ENCODE data around the gene UBE2D1.

Gene UBE2D1

DNA sequence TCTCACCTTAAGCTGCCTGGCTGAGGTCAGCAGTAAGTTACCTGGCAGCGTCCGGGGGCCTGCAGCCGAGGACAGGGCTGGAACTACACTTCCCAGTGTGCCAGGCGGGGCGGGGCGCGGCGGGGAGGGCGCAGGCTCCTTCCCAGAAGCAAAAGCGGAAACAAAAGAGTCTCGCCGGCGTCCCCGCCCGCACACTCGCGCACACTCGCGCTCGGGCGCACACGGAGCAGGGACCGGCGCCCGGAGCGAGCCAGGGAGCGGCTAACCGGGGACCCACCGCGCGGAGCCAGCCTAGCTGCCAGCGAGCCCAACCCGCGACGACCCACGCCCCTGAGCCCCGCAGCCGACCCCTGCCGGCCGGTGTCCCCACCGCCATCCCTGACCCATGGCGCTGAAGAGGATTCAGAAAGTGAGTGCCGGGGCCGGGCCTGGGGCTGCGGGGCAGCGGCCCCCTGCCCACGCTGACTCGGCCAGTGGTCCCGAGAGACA, at the start of gene UBE2D1:
TSS of gene UBE2D1 (plus strand) at position 190 of the 489 bp plus-strand sequence. CDS start at position 386, 196 bp downstream.
- DNase-seq: peak; percentile 64

DNA sequence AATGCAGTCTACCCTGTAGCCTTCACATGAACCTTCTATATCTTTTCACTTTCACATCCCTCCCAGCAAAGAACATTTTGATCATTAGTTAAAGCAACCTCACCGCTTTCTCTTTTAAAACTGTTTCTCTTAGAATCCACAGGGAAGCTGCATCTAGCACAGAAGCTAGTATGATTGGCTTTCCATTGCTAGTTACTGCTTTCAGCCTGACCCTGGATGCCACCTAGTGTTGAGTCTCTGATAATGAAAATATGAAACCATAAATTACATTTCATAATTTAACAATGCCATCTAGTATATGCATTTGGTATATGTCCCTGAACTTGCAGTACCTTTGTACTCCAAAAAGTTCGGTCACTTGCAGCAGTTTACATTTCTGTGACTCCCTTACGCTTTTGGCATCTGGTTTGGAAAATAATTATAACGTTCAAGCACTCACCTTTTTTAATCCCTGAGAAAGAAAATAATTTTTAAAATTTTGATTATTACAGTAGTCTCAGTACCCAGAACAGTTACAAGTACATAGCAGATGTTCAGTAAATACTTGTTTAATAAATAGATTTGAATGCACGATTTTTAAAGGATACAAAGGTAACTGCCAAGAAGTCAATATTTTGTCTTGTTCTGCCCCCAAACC, 43.1 kb upstream of the UBE2D1 start:
- peak; percentile 40 for DNase-seq

DNA sequence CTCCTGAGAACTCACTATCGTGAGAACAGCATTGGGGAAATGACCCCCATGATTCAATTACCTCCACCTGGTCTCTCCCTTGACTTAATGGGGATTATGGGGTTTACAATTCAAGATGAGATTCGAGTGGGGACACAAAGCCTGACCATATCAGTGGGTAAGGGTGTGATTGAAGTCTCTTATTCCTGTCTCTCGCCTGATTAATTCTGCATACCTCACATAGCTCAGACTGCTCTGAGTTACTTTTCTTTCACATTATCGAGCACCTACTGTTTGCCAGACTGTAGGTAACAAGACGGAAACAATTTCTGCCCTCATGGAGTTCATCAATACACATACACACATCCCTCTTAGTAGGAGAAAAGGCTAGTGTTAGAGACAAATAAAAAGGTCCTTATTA, 40.8 kb upstream of the UBE2D1 start:
- no peak for DNase-seq

DNA sequence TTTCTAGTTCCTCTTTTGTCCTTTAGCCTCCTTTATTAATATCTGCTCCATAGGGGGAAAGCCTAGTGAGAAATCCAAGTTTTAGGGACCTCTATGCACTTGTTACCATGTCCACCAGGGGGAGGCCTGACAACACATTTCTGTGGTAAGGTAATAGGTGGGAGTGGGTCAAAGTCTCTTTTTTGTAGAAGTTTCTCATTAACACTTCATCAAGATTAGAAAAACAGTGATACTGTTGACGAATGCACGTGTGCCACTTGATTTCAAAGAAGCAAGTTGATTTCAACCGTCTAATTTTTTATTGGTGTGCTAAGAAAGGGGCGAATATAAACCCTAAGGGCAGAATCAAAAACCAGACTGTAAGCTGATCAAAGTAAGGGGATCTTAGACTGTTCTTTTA, 35.2 kb upstream of the UBE2D1 start:
- peak; percentile 34 for DNase-seq

DNA sequence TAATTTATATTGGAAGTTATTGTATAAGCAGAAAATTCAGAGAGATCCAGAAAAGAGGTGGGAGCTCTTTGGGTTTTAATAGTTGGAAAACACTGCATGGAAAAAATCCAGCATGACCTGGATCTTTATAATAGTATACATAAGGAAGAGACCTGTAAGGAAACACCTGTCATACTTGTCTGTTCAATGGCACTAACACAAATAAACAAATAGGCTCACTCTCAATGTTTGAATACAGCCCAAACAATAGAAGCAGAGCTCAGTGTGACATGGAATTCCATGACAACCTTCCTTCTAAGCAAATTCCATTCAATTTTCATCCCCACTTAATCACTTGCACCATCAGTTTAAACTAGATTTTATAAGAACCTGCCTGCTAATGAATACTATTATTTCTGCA, 34.1 kb upstream of the UBE2D1 start:
- DNase-seq: no peak

DNA sequence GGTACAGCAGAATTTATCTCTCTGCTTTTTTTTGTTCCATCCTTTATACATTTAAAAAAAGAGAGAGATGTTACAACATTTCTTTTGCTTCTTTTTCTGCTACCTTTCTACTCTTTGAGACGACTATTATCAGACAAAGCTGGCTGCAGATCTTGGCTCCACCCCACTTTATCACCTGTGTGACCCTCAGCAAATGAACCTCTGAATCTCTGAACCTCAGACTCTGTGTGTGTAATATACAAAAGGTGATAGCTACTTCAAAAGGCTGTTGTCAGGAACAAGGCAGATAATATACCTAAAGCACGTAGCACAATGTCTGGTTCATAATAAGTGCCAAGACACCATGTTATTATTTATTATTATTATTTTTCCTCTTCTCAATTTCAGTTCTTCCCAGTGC, 32.6 kb upstream of the UBE2D1 start:
- DNase-seq: no peak

DNA sequence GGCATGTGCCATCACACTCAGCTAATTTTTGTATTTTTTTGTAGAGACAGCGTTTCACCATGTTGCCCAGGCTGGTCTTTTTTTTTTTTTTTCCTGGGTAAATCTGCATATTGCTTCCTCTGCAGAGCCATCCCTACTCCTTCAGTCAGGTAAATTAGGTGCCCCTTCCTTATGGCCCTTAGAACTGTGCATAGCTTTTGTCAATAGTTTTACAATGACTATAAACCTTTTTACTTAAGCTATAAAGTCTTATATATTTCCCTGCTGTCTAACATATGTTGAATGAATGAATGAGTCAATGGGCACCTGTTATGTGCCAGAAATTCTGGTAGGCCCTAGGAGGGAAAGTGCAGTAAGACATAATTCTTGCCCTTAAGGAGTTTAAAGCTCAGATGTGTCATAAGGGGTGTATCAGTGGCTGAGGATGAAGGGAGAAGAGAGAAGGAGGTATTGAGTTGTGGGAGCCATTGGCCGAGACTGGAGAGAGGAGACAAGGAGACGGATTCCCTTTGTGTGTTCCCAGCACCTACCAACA, 30.6 kb upstream of the UBE2D1 start:
- no peak for DNase-seq

DNA sequence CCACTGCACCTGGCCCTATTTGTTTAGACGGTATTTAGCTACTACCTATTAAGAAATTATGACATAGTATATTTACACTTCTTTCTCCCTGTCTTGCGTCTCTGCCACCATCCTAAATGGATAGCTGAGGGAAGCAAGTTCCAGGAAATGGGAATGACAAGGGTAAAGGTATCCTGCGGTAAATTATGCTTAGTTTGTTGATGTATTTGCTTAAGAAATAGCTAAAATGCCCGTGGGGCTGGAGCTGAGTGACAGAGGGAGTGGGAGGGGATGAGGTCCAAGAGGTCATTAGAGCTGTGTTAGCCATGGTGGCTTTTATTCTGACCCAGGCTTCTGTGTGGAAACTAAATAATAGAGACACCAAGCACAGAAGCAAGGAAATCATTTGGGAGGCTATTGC, 29.0 kb upstream of the UBE2D1 start:
- no peak for DNase-seq

DNA sequence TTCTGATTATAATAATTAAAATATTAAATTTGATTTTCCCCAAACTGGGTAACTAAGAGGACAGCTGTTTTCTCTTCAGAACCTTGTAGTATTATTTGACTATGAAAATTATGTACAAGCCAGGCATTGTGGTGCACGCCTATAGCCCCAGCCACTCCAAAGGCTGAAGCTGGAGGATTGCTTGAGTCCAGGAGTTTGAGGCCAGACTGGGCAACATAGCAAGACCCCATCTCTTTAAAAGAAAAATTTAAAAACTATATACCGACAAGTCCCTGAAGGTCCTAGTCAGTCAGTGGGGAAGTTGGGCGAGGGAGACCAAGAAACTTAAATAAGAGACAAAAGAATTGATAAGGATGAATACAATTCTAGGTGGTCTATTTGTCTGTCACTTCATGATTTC, 27.1 kb upstream of the UBE2D1 start:
- DNase-seq: no peak

DNA sequence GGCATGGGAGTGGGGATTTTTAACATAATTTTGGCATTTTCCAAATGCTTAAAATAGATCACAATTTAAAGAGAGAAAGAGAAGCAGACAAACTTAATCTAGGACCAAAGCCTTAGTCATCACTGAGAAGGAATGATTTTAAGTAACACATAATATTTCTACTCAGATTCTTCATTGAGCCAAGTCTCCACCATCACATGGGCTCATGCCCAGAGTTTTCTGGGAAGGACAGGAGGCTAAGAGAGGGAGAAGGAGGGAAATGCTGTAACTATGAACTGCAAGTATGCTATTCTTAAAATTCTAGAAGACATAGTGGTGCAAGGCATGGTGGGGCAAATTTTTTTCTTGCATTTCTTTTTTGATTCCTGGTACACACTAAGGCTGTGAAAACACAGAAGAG, 23.8 kb upstream of the UBE2D1 start:
- DNase-seq: no peak

DNA sequence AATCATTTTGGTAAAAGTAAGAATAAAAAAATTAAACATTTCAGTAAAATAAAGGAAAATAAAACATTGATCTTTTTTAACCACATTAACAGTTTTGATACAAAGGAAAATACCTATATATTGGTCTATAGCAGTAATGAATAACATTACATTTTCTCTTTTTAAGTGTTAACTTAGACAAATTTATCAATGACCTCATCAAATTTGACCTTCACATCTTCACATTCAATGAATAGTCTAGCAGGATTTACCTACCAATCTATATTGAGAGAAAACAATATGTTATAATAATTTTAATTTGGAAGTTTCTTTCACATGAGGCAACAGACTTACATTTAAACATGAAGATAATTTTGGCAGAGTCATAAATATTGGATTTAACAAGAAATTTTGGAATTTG, 17.9 kb upstream of the UBE2D1 start:
- DNase-seq: no peak

DNA sequence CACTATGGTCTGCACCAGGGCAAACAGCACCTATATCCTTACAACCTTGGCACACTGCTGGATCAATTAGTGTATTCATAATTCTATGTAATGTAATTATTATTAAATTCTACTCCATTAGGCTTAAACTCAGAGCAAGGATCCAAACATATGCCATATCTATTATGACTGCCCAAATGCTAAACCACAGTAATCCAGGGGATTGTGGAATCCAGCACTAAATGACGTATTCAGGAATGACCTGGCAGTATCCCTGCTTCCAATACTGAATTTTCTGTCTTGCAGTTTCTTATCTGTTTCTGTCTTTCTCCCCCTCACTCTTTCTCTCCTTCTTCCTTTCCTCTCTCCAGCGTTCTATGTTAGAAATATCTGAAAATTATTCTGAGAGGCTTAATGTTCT, 16.5 kb upstream of the UBE2D1 start:
- no peak for DNase-seq

DNA sequence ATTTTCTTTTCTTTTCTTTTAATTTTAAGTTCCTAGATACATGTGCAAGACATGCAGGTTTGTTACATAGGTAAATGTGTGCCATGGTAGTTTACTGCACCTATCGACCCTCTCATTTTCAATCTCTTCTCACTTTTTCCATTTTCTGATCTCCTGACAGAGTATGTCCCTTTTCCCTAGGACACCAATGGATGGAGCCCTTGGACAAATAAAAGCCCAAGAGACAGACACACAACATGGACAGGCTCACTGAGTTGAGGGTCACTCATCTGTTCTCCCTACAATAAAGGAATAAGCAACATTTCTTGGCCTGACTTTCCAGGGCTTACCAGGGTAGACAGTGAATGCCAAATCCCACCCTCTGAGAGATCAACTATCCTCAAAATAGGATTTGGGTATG, 15.2 kb upstream of the UBE2D1 start:
- DNase-seq: no peak

DNA sequence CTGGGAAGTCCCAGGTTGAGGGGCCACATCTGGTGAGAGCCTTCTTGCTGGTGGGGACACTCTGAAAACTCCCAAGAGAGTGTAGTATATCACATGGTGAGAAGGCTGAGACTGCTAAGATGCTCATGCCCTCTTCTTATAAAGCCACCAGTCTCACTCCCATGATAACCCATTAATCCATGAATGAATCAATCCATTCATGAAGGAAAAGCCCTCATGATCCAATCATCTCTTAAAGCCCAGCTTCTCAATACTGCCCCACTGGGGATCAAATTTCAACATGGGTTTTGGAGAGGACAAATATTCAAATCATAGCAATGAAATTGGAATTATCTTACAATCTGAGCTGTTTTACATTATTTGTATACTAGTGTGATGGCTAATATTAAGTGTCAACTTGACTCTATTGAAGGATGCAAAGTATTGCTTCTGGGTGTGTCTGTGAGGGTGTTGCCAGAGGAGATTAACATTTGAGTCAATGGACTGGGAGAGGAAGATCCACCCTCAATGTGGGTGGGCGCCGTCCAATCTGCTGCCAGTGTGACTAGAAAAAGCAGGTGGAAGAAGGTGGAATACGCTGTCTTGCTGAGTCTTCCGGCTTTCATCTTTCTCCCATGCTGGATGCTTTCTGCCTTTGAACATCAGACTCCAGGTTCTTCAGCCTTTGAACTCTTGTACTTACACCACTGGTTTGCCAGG, 14.3 kb upstream of the UBE2D1 start:
- no peak for DNase-seq

DNA sequence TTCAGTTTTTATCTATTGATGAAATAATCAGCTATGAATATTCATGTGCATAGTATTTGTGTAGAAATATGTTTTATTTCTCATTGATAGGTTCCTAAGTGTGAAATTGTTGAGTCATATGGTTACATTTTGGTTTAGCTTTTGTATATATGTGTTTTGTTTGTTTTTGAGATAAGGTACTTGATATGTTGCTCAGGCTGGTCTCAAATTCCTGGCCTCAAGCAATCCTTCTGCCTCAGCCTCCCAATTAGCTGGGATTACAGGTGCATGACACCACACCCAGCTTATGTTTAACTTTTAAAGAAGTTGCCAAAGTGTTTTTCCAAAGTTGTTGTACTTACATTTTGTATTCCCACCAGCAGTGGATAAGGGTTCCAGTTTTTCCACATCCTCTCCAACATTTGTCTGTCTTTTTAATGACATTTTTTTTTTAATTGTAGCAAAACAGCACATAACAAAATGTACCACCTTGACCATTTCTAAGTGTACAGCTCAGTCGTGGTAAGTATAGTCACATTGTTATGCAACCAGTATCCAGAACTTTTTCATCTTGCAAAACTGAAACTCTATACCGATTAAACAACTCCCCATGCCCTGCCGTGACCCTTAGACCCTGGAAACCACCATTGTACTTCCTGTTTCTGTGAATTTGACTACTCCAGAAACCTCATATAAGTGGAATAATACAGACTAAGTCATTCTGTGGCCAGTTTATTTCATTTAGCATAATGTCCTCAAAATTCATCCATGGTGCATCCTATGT, 12.6 kb upstream of the UBE2D1 start:
- DNase-seq: no peak

DNA sequence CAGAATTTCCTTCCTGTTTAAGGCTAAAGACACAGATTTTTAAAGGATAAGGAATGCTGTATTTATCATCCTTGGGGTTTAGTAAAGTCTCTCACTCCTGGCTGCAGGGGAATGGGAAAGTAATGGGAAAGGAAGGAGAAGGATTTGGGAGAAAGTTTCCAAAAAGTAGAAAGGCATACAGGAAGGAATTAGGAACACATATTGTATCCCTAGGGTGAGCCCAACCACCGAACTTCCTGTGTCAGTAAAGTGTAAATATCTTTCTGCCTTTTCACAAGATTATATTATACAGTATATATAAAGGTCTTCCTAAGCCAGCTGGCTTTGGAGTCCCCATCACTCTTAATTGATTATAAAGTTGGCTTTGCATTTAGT, 12.0 kb upstream of the UBE2D1 start:
- DNase-seq: no peak

DNA sequence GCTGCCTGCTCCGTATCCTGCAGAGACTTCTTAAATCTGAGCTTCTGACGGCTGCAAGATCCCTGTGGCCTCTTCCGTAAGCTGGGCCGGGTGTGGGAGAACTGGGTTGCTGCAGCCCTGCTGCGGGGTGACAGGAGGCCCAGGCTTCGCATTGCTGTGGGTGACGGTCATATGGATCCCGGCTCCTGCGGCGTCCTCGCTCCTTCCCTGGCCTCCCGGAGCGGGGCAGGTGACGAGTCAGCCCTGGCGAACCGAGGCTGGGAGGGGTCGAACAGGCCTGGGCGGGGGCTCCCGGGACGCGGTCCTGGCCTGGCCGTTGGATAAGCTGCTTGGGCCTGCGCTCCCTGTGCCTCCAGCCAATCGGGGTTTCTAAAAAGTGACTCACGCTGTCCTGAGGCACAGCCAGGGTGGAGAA, 7.8 kb upstream of the UBE2D1 start:
- no peak for DNase-seq

DNA sequence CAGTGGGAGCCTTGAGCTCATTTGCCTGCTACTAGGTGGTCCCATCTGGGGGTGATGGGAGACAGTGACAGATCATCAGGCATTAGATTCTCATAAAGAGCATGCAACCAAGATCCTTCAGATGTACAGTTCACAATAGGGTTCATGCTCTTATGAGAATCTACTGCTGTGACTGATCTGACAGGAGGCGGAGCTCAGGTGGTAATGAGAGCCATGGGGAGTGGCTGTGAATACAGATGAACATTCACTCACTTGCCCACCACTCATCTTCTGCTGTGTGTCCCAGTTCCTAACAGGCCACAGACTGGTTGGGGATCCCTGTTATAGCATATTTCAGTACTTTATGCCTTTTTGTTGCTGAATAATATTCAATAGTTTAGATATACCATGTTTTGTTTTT, 6.6 kb upstream of the UBE2D1 start:
- DNase-seq: no peak

DNA sequence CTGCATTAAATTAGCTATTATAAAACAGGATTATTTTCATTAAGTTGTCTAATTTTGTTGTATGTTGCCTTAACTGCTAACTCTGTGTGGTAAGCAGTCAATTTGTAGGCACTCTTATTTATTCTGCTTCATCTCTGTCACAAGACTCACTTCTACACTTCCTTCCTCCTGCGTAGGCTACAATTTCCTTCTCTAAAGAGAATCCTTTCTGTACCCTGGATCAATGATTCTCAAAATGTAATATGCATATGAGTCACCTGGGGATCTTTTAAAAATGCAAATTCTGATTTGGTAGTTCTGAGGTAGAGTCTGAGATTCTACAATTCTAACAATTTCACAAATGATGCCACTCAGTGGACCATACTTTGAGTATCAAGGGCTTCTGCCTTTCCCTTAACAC, 4.4 kb upstream of the UBE2D1 start:
- DNase-seq: no peak

DNA sequence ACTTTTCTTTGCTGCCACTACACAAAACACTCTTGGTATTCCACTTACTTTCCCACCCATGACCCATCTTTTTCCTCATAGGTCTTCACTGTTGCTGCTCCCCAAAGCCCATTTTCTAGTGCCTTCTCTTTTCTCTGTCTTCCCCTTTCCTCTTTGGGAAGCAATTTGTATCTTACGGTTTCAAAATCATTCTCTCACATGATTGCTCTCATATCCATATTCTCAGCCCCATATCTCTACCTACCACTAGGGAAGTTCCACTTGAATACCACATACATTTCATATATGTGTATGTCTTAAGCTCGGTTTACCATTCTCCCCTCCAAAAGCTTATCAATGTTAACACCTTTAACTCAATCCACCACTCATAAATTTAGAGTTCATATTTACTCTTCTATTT, 3.2 kb upstream of the UBE2D1 start:
- no peak for DNase-seq

DNA sequence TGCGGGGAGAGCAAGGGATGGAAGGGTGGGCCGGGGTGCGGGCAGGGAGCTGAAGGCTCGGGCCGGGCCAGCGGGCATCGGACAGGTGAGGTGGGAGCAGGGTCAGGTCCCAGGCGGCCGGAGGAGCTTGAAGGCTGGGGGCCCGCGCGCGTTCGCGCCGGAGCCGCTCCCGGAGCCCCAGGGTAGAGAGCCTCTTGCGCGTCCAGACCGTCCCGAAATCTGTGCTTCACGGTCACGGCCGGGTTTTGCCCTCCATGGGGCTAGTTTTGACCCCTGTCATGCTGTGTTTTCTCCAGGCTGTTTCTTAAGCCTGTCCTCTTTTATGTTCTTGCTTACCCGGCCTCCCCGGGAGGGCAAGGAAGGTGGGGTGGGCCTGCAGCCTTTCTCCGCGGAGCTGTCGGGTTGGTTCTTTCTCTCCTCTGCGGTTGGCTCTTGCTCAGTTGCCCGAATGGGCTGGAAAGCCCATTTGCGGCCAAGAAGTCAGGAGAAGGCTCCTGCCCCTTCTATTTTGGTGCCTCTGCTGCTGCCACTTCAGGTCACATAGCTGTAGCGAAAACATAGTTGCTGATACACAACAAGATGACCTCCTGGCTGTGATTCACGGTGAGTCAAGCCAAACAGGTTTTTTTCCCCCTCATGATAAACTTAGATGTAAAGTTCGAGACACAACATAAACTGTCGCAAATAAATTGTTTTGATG, 650 bp downstream of the UBE2D1 start:
- DNase-seq: peak; percentile 58

DNA sequence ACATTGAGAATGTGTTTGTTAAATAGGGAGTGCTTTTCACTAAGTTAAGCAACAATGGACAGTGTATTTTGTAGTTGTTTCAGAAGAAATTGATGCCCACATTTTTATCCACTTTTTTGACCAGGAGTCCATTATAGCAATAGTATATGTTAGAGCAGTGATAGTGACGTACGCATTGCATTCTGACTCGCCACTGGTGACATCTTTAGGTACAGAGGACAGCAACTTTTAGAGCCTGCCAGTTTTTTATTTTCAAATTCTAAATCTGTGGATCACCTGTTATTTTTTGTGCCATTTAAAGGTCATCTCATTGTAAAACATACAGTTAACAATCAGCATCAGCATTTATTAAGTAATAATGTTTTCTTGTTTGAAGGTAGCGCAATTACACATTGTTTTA, 1.4 kb downstream of the UBE2D1 start:
- no peak for DNase-seq

DNA sequence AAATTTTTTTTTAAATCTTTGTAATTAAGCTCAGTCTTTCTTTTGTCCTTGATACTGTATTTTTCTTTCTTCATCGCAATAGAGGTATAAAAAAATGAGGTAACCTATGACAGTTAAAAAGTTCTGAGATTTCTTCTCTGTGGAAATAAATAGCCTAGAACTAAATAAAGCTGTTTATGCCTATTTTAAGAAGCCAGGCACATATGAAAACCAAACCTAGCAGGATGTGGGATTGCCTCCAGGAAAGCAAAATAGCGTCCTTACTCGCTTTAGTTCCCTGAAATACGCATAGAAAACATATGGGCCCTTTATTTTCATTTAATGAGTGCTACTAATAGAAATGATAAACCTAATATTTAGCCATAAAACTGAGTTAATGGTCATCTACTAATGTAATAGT, 6.6 kb downstream of the UBE2D1 start:
- no peak for DNase-seq

Measured in kidney glomerular epithelial cell (primary cell).